ENCODE results near the gene RTTN. TPM values are rescaled to one million over a fixed set of nuclear protein-coding genes. Genes with fewer than 3 reads are reported as not detected.

Gene RTTN
- total and polyA plus RNA-seq, 3 donors from 2014 or later = 23.1 to 67.0 (median 40.1) TPM

DNA sequence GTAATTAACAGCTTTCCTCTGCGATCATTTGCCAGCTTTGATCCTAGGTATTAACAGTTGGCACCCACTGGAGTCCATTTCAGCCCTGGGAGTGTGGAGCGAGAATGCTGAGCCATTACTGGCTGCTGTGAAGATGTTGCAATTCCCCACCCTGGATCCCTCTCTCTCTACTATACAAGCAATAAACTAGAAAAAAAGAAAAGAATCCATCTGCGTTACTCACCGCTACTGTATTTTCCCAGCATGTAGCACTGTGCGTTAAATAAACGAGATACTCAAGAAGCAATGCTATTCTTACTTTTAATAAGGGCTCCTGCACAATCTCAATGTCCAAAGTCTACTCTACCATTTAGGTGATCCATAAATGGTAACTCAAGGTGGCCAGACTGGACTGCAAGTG is 8.5 kb downstream of the RTTN start:
- no peak overlapping the region for H3K27ac ChIP-seq

GRCh38 chr18:70195852-70196434 is 9.5 kb downstream of the RTTN start:
- no peaks in the 10 kb centered on the region for H3K9me3 ChIP-seq
- no peak overlapping the region for H3K4me3 ChIP-seq
- WGBS, 2 donors = 67 to 69% methylated on average over 5 of the region's 5 CpGs
- peak; percentile 50 for DNase-seq
- no peaks in the 10 kb centered on the region for H3K4me1 ChIP-seq
- intact Hi-C loops (cut with DNase I; ENCODE audit: low total_unique reads) = loop anchor here (10.0 kb wide), 1 partner anchor 239 kb away; no protein-coding TSS in a partner anchor
- H3K36me3 ChIP-seq (ENCODE audit: low read depth, missing control alignments) = no peaks in the 10 kb centered on the region
- H3K27ac ChIP-seq = no peak overlapping the region
- H3K27me3 ChIP-seq = no peaks in the 10 kb centered on the region
- TF ChIP-seq POLR2A (IDR thresholded peaks at IDR 0.05) = no peak
- TF ChIP-seq, protein P1, sequence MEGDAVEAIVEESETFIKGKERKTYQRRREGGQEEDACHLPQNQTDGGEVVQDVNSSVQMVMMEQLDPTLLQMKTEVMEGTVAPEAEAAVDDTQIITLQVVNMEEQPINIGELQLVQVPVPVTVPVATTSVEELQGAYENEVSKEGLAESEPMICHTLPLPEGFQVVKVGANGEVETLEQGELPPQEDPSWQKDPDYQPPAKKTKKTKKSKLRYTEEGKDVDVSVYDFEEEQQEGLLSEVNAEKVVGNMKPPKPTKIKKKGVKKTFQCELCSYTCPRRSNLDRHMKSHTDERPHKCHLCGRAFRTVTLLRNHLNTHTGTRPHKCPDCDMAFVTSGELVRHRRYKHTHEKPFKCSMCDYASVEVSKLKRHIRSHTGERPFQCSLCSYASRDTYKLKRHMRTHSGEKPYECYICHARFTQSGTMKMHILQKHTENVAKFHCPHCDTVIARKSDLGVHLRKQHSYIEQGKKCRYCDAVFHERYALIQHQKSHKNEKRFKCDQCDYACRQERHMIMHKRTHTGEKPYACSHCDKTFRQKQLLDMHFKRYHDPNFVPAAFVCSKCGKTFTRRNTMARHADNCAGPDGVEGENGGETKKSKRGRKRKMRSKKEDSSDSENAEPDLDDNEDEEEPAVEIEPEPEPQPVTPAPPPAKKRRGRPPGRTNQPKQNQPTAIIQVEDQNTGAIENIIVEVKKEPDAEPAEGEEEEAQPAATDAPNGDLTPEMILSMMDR (IDR thresholded peaks at IDR 0.05) = peak; percentile 67 to 77 (median 73)

More for the DNA sequence above, 8.5 kb downstream of the RTTN start:
- no peaks in the 10 kb centered on the region for H3K27me3 ChIP-seq
- 94 to 98% methylated on average over 6 of the region's 6 CpGs for WGBS, 2 donors
- intact Hi-C loops (cut with DNase I; ENCODE audit: low total_unique reads) = loop anchor here (10.0 kb wide), 1 partner anchor 238 kb away; no protein-coding TSS in a partner anchor
- no peak for DNase-seq
- no peak for TF ChIP-seq POLR2A (IDR thresholded peaks at IDR 0.05)
- TF ChIP-seq, protein P1 (IDR thresholded peaks at IDR 0.05) = no peak
- H3K9me3 ChIP-seq = no peaks in the 10 kb centered on the region
- H3K36me3 ChIP-seq (ENCODE audit: low read depth, missing control alignments) = no peaks in the 10 kb centered on the region
- no peak overlapping the region for H3K4me3 ChIP-seq
- no peaks in the 10 kb centered on the region for H3K4me1 ChIP-seq

DNA sequence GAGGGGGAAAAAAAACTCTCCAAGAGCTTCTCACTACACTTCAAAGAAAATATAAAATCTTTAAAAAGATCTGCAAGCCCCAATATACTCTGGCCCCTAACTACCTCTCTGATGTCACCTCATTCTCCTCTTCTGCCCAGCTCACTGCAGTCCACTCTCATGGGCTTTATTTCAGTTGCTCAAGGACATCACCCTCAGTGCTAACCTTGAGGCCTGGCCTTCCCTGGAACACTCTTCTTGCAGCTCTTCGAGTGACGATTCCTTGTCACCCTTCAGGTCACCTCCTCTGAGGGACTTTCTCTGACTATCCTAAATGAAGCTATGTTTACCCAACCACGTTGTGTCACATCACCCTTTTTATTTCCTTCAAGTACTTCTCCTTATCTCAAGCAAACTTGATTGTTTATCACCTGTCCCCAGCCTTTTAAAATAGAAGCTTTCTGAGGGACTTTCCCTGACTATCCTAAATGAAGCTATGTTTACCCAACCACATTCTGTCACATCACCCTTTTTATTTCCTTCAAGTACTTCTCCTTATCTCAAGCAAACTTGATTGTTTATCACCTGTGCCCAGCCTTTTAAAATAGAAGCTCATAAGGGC is 10.4 kb downstream of the RTTN start:
- Histone ChIP-seq H3K27ac (no peak overlapping the region), H3K4me3 (no peak overlapping the region), H3K4me1 (no peaks in the 10 kb centered on the region), H3K27me3 (no peaks in the 10 kb centered on the region), H3K36me3 (ENCODE audit: low read depth, missing control alignments) (no peaks in the 10 kb centered on the region), H3K9me3 (no peaks in the 10 kb centered on the region)
- TF ChIP-seq, protein P1 (IDR thresholded peaks at IDR 0.05) = no peak
- TF ChIP-seq POLR2A (IDR thresholded peaks at IDR 0.05) = no peak
- intact Hi-C loops (cut with DNase I; ENCODE audit: low total_unique reads) = loop anchor here (10.0 kb wide), 1 partner anchor 240 kb away; no protein-coding TSS in a partner anchor
- WGBS, 2 donors = 68 to 77% methylated on average over 3 of the region's 3 CpGs
- no peak for DNase-seq

- 89 to 95% methylated on average over 4 of the region's 4 CpGs for WGBS, 2 donors
Observed at GRCh38 chr18:70194227-70194890, 11.1 kb downstream of the RTTN start.

More at GRCh38 chr18:70194227-70194890, 11.1 kb downstream of the RTTN start:
- Histone ChIP-seq H3K4me3 (no peak overlapping the region), H3K4me1 (no peaks in the 10 kb centered on the region), H3K27ac (no peak overlapping the region), H3K36me3 (ENCODE audit: low read depth, missing control alignments) (no peaks in the 10 kb centered on the region), H3K9me3 (no peaks in the 10 kb centered on the region), H3K27me3 (no peaks in the 10 kb centered on the region)
- intact Hi-C loops (cut with DNase I; ENCODE audit: low total_unique reads) = loop anchor here (10.0 kb wide), 1 partner anchor 240 kb away; no protein-coding TSS in a partner anchor
- TF ChIP-seq POLR2A (IDR thresholded peaks at IDR 0.05) = no peak
- TF ChIP-seq, protein P1 (IDR thresholded peaks at IDR 0.05) = no peak
- no peak for DNase-seq

Measured in testis (tissue), 3 donors.